Stimulated activated CD4-positive, alpha-beta T cell treated with anti-CD3 and anti-CD28 coated beads, TNF-alpha, amount 100 ng/mL, for 48 hours (primary cell): Measurements from ENCODE around the gene ROCK1.

ENCODE experiments used
- DNase-seq, 3 donors: peaks; one replicate each; pipeline ENCODE4 v3.0.0-alpha.2; 2020; ENCODE audit warnings: low read depth in 3 of 3

ROCK1 gene

DNA sequence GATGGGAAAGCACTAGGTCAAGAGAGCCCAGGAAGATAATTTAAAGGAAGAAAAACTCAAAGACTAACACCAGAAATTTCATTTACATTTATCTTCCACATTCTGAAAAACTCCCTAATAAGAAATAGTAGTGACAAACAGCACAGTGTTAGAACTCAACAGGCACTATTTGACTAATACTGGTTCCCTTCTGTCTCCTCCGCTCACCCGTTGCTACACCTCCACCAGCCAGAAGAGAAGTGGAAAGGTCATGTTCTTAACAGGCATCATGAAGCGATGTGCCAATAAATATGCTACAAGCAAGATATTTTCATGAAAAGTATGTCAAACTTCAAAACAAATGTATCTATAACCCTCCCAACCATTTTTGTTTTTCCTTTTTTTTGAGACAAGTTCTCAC, 5.7 kb downstream of the ROCK1 start:
- no peak for DNase-seq

DNA sequence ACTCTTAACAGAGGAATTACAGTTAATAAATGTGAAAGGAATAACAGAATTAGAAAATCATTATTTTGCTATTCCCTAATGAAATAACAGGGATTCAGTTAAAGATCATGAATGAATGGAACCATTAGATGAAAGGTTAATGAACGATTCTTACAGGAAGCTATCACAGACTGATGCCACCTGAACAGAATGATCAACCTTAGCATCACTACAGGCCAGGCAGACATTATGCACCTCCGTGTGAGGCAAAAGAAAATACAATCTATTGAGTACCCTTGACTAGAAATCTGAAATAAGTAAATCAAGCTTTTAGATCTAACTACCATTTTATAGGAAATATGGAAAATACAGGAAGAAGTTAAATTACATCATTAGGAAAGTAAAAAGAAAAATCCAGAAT, 10.4 kb downstream of the ROCK1 start:
- no peak for DNase-seq

DNA sequence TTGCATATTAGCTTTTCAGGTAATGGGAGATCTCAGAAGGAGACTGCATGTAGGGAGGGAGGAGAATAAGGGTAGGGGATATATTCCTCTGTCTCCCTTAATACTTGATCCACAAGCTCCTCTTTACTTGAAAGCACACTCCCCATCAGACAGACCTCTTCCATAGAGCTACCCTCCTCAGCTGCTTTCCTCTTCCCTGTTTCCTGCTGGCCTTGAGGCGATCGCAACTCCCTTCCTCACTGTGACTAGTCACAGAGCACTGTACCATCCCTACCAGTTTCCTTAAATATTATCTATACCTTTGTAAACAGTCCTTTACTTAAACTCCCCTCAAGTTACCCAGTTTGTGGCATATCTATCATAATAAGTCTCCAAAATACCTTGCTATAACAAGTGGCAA, 10.9 kb downstream of the ROCK1 start:
- DNase-seq: no peak

DNA sequence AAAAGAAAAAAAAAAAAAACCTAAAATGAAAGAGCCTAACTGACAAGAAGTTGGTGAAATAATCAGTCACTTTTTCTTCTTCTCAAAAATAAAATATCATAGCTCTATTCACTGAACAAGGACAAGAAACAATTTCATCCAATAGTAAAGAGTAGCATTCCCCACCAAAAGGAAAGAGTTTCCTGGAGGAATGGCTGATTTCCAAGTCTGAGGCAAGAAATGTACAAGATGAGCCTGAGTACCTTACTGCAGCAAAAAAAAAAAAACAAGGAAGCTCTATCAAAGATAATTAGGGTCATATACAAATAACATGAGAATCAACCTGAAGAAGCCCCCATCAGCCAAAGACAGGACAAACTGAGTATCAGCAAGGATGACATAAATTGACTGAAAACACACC, 11.5 kb downstream of the ROCK1 start:
- no peak for DNase-seq

DNA sequence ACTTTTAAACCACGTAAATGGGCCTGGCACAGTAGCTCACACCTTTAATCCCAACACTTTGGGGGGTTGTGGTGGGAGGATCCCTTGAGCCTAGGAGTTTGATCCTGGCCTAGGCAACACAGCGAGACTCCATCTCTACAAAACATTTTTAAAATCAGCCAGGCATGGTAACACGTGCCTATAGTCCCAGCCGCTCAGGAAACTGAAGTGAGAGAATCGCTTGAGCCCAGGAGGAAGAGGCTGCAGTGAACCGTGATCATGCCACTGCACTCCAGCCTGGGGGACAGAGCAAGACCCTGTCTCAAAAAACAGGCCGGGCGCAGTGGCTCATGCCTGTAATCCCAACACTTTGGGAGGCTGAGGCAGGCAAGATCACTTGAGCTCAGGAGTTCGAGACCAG, 12.2 kb downstream of the ROCK1 start:
- DNase-seq: no peak

DNA sequence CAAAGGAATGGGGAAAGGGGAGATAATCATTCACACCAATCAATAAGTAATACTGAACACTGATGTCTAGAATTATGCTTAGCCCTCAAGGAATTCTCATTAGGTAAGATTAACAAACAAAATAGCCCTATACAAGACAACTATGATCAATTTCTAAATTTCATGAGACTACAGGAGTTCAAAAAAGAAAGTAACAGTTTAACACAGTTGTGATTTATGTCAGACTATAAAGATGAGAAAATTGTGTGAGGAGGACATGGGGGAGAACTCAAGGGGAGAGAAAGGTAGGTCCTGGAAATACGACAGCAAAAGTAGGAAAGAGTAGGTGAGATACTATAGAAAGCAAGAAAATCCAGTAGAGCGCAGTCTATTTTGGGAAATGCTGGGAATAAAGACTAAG, 14.9 kb downstream of the ROCK1 start:
- no peak for DNase-seq

DNA sequence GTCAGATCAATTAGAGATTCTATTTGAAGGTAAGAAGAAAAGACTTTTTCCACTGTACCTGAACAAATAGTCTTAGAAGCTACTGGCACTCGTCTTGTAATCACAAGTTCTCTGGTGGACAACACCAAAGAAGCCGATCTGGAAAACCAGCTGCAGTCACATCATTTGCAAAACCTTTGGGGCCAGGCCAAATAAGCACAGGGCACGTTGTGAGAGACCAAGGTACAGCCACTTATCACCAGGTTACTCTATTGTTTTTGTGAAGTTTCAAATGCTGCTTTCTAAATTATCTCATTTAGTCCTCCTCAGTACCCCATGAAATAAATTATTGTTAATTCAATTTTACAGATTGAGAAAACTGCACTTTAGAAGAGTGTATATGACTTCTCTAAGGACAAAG, 18.5 kb downstream of the ROCK1 start:
- no peak for DNase-seq

DNA sequence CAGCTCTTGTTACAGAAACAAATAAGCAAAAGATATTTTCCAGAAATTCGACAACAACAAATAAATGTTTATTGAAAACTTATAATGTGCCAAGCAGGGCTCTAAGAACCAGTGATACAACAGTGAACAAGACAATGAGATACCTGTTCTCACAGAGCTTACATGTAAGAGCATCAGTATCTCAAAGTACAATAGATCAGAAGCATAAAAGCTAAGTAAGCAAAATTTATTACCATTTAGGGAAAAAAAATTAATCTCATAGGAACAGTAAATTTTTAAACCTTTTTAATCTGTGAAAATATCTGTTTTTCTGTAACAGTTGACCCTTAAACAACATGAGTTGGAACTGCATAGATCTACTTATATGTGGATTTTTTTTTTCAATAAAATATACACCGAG, 20.9 kb downstream of the ROCK1 start:
- DNase-seq: no peak

DNA sequence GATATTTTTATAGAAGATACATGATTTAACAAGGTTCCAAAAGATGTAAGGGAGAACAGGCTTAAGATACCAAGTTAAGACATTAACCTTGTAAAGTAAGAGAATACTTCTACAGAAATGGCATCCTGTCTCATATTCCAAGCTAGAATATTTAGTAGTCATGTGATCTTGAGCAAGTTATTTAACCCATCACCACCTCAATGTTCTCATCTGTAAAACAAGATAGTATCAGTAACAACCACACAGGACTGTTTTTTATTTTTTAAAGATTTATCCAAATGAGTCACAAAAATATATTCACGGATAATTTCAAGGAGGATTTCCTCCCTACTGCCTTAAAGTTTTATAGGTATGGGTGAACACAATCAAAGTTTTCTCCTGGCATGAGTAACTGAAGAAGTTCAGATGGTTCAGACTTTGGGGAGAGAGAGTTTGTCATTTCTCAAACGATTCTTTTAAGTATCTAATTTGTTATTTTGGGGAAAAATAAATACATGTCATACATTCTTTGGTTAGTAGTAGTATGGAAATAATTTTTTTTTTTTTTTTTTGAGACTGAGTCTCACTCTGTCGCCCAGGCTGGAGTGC, 25.9 kb downstream of the ROCK1 start:
- no peak for DNase-seq

DNA sequence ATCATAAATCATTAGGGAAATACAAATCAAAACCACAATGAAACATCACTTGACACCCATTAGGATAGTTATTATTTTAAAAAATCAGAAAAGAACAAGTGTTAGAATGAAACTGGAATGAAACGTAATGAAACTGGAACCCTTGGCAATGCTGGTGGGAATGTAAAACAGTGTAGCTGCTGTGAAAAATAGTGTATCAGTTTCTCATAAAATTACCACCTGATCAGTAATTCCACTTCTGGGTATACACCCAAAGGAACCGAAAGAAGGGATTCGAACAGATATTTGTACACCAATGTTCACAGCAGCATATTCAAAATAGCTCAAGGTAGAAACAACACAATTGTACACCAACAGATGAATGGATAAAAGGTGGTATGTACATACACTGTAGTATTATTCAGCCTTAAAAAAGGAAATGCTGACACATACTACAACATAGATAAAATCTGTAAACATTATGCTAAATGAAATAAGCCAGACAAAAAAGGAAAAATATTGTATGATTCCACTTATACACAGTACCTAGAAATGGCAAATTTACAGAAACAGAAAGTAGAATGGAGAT, 27.0 kb downstream of the ROCK1 start:
- no peak for DNase-seq

DNA sequence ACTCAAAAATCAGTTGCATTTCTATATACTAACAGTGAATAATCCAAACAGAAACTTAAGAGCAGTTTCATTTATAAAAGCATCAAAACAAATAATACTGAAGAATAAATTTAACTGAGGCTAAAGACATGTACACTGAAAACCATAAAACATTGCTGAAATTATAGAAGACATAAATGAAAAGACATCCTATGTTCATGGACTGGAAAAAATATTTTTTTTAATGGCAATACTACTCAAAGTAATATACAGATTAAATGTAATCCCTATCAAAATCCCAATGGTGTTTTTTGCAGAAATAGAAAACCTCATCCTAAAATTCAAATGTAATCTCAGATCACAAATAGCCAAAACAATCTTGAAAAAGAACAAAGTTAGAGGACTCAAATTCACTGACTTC, 28.6 kb downstream of the ROCK1 start:
- no peak for DNase-seq

DNA sequence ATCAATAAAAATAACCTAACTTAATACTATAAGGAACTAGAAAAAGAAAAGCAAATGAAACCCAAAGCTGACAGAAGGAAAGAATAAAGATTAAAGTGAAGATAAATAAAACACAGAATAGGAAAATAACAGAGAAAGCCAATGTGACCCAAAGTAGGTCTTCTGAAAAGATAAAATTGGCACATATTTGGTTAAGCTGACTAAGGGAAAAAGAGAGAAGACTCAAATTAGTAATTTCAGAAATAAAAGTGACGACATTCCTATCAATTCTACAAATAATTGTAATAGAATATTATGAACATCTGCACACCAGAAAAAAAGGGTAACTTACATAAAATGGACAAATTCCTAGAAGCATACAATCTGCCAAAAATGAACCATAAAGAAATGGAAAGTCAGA, 30.2 kb downstream of the ROCK1 start:
- DNase-seq: no peak

DNA sequence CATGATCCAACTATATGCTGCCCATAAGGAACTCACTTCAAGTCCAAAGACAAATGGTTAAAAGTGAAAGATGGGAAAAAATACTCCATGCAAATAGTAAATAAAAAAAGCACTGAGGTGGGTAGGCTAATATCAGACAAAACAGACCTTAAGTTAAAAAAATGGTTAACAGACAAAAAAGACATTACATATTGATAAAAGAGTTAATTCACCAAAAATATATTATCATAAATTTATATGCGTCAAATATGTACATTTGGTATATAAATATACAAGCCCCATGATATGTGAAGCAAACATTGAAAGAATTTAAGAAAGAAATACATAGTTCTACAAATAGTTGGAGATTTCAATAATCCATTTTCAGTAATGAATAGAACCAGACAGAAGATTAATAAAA, 31.0 kb downstream of the ROCK1 start:
- no peak for DNase-seq

DNA sequence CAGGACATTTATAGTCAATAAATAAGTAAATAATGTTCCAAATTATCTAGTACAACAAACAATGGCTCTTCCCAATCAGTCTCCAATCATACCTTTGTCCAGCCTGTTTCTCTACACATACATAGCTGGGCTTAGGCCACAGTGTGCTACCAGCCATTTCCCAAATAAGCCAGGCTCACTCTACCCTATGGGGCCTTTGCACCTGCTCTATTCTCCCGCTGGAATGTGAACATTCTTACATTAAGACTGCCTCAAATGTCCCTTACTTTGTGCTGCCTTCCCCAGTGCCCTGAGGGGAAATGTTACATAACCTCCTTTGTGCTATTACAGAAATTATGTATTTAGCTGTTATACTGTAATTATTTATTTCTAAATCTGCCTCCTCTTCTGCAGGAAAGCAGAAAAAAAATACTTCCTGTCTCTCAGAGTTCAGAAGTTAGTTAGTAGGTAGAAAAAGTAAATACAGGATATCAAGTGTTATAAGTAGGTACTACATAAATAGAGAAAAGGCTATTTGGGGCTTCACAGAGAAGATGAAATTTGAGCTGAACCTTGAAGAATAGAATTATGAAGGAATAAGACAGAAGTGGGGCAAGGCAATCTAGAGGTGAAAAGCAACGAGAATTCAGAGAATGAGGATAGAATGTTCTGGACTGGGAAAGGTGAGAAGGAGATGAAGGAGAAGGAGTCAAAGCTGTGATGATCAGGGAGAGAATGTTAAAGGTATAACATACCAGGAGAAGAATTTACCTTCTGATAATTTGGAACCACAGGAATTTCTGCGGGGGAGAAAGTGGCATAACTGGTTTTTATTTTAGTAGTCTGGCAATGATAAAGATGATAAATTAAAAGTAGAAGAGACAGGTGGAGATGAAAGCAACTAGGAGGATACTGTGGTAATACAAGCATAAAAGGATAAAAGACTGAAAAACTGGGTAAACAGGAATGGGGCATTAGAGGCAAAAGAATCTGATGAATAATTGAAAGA, 37.0 kb downstream of the ROCK1 start:
- DNase-seq: no peak

DNA sequence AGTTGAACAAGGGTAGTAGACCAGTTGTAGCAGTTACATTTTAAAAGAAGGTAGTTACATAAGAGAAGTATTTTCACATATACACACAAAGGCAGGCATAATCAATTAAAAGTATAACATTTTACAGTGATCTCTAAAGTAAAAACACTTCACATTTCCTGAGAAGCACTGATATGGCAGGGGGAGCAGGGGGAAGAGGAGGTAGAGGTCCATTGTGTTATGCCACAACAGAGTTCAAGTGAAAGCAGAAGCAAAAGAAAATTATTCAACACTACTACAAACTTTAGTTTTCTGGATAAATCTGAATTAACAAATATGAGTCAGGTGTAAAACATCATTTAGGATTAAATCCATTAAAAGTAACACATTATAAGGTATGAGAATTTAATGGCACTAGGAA, 38.4 kb downstream of the ROCK1 start:
- DNase-seq: no peak

DNA sequence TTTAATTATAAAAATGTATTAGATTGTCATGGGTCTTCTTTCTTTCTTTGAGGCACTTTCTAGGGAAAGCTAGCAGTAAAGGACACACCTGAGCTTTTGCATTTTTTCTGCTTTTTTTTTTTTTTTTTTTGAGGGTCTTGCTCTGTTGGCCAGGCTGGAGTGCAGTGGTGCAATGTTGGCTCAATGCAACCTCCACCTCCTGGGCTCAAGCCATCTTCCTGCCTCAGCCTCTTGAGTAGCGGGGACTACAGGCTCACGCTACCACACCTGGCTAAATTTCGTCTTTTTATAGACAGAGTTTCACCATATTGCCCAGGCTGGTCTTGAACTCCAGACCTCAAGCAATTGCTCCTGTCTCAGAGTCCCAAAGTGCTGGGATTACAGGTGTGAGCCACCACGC, 40.5 kb downstream of the ROCK1 start:
- no peak for DNase-seq

DNA sequence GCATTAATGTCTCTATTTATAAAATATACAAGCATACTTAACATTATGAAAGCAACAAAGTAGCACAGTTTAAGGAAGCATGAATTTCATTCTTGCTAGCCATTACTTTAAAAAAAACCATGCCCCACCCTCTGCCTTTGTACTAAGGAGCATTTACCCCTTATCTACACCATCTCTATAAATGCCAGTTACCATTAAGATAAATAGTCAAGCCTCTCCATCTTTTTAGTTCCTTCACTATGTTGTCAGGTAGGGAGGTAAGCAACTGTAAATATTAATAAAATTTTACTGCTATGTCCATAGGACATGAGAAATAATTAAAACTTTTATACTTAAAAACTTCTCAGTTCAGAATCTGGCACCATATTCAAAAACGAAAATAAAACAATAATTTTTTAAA, 42.1 kb downstream of the ROCK1 start:
- no peak for DNase-seq

DNA sequence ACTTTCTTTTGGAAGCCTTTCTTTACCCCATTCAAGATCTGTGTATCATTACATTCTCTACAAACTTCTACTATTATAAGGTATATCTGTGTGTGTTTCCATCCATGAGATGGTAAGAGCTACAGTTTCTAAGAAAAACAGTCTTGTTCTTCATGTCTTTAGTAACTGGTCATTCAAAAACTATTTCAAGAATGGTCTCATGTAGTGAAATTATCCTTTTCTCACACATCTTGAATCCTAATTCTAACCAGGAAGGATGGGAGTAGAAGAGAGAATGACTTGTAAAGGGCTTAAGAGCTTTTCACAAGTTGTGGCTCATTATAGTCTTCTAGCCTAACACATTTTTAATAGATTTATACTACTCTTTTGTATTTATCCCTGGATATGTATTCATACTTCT, 47.3 kb downstream of the ROCK1 start:
- DNase-seq: no peak

DNA sequence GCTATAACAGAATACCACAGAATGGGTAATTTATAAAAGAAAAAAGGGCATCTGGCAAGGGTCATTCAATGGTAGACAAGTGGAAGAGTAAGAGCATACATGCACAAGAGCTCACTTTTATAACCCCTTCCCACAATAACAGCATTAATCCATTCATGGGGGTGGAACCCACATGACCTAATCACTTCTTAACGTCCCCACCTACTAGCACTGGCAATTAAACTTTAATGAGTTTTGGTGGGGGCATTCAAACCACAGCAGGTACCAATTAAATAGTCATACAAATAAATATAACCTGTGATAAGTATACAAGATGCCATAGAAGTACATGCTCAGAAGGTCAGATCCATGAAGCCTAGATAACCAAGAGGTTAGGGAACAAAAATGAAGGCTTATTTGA, 48.6 kb downstream of the ROCK1 start:
- DNase-seq: no peak

DNA sequence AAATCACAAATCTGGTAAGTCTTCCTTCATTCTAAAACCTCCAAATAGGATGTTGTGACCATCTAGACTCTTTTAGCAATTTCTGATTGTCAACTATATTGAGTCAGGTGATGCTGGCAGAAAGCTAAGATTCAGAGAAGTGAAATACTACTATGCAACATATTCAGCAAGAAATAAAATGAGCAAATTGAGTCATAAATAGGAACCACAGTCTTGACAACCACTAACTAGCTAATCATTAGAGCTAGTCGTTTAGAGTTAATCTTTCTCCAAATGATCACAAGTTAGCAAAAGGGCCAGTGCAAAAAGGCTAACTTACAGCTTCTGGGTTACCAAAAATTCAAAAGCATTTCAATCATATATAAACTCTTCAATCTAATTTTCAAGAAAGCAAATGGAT, 54.5 kb downstream of the ROCK1 start:
- DNase-seq: no peak

DNA sequence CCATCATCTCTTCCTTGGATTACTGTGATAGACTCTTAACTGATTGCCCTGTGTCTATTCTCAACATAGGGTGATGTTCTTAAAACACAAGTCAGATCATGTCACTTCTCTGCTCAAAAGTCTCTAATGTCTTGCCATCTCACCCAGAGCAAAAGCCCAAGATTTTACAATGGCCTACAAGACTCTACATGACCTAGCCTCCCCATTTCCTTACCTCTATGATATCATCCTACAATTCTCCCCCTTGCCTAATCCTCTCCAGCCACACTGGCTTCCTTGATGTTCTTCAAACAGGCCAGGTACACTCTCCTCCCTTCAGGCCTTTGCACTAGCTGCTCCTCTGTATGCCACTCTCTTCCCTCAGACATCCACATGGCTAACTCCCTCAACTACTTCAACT, 55.1 kb downstream of the ROCK1 start:
- DNase-seq: no peak

DNA sequence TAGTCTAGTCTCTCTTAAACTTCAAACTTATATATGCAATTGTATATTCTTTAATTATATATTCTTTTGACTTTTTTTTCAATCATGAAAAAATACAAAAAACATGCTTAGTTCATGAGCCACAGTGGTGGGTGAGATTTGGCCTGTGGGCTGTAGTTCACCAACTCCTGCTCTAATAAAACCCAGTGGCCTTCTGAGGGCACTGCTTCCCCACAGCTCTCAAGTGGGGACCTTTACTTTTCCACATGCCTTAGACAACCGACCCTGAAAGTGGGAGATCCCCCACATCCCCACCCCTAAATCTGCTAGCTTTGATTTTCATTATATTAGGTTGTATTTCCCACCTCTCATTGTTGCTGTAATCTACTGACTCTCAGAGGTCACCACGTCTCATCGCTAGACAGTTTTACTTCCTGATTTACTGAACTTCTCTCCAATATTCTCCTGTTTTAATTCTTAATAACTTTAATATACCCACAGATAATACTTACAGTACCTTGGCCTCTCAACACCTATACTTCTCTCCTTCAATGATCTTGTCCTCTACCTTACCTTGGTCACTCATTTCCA, 57.3 kb downstream of the ROCK1 start:
- no peak for DNase-seq

DNA sequence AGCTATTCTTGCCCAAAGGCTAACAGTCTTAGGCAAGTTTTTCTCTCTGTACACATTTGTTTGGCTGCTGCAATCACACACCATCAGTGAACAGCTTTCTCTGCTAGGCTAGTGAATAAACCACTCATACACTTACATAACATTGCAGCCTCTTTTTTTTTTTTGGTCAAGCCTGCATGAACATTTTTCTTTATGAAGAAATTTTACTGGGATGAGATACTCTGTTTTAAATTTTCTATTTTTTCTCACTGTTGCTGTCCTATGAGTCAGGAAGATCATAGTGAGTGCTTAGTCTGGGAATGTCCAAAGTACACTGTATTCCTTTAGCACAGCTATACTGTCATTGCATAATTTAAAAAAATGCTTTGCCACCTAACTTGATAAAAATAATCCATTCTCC, 58.5 kb downstream of the ROCK1 start:
- no peak for DNase-seq
